Hematopoietic multipotent progenitor cell treated with erythropoietin and hydrocortisone succinate and interleukin-3 and kit ligand, for 4 days (in vitro differentiated cells): ENCODE results near the gene NIF3L1.

Experiments
- DNase-seq: peaks from one replicate; pipeline ENCODE4 v3.0.0-alpha.2; 2015

Gene NIF3L1, protein sequence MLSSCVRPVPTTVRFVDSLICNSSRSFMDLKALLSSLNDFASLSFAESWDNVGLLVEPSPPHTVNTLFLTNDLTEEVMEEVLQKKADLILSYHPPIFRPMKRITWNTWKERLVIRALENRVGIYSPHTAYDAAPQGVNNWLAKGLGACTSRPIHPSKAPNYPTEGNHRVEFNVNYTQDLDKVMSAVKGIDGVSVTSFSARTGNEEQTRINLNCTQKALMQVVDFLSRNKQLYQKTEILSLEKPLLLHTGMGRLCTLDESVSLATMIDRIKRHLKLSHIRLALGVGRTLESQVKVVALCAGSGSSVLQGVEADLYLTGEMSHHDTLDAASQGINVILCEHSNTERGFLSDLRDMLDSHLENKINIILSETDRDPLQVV

DNA sequence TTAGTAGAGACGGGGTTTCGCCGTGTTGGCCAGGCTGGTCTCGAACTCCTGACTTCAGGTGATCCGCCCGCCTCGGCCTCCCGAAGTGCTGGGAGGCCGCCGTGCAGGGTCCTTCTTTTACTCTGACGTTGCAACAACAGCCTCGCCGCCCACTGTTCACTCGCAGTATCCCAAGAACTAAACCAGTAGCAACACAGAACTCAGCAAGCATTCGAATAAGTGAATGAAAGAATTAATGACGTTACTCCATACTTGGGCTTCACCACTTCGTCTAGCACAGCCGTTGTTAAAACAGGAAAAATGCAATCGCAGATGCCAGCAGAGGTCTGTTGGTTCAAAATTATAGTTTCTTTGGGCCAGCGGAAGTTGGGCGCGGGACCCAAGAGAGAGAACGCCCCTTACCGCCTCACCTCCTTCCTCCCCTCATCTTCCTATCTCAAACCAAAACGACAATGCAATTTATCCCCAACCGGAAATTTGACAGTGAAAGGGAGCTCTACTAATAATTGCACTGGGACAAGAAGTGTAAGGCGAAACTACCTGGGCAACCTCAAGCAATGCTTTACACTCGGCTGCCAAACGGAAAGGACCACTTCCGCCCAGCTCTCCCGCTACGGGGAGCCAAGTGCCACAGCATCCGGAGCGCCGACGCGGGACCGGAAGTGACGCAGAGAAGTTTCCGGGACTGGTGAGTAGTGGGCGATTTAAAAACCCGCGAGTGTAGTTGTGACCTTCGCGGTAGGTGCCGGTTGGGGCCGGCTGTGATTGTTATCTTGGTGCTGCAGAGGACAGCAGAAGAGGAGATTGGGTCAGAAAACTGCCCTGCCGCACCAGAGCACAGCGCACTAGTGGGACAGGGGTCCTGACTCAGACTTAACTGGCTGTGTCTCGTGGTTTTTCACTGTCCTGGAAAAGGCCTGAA, at the start of gene NIF3L1, which contains the start of gene PPIL3:
Gene NIF3L1 (plus strand): TSS at position 668 of the 922 bp plus-strand sequence. CDS start 2,573 bp downstream, outside the sequence.
Gene PPIL3 (minus strand): TSS at position 374 of the 922 bp plus-strand sequence. CDS start 1,462 bp downstream, outside the sequence.
- DNase-seq: peak; percentile 99

DNA sequence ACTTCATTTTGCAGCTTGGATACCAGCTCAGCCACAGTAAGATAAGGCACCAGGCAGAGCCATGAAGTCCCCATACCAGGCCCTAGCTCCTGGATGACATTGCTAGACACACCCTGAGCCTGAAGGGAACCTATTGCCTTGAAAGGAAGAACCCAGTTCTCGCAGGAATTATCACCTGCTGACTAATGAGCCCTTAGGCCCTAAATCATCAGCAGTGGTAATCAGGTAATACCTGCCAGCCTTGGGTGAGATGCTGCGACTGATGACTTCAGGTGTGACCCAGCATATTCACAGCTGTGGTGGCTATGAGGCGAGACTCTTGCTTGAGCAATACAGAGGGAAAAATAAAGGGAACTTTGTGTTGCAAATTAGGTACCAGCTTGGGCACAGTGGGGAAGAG, 49.7 kb upstream of the NIF3L1 start:
- DNase-seq: no peak

- DNase-seq: no peak
These were observed 44.9 kb upstream of the NIF3L1 start for GRCh38 chr2:200843993-200844948.

DNA sequence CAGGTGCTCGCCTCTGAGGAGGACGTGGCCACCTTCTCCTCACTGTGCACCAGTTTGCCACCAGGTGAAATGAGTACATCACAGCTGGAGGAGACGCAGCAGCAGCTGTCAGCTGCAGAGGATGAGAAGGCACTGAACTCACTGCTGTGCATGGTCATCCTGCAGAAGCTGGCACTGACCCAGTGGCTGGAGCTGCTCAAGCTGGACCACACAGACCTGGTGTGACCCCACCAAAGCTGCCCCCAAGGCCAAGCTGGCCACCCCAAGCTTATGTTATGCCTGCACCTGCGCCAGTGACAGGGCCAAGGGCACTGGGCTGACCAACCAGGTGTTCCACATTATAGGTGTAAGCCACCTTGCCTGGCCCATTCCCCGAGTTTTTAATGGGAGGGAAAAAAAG, 44.0 kb upstream of the NIF3L1 start:
- DNase-seq: no peak

GRCh38 chr2:200845669-200846325, 43.4 kb upstream of the NIF3L1 start:
- DNase-seq: peak; percentile 38

GRCh38 chr2:200847269-200847668, 41.9 kb upstream of the NIF3L1 start:
- DNase-seq: no peak

DNA sequence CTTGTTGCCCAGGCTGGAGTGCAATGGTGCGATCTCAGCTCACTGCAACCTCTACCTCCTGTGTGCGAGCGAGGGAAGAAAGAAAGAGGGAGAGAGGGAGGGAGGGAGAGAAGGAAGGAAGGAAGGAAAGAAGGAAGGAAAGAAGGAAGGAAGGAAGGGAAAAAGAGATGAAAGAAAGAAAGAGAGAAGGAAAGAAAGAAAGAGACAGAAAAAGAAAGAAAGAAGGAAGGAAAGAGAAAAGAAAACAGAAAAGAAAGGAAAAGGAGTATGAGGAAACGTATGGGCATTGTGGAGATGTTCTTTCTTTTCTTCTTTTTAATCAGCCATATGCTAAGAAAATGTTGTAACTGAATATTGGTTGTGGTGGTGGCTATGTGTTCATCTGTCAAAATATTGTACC, 41.2 kb upstream of the NIF3L1 start:
- DNase-seq: no peak

GRCh38 chr2:200850512-200851256, 38.5 kb upstream of the NIF3L1 start:
- DNase-seq: no peak

DNA sequence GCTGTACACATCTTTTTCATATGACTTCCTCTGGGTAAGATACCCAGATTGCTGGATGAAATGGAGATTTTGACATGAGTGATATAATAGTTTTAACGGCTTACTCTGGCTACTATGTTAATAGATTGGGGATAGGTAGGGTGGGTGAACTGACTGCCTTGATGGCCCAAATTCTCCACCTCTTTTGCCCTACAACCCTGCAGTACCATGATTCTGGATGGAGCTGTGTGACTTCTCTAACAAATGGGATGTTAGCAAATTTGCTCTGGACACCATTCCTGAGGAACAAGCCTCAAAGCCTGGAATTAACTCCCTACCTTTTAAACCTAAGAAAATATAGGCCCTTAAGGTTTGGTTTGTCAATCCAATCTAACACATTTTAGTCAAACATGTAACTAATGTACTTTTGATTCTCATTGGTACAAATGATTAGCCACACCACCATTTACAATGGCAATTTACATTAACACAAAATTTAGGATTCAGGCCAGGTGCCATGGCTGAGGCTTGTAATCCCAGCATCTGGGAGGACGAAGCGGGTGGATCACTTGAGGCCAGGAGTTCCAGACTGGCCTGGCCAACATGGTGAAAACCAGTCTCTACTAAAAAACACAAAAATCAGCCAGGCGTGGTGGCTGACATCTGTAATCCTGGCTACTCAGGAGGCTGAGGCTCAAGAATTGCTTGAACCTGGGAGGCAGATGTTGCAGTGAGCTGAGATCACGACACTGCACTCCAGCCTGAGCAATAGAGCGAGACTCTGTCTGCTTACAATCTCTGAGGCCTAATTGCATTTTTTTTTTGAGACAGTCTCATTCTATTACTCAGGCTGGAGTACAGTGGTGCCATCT, 37.5 kb upstream of the NIF3L1 start:
- DNase-seq: no peak

DNA sequence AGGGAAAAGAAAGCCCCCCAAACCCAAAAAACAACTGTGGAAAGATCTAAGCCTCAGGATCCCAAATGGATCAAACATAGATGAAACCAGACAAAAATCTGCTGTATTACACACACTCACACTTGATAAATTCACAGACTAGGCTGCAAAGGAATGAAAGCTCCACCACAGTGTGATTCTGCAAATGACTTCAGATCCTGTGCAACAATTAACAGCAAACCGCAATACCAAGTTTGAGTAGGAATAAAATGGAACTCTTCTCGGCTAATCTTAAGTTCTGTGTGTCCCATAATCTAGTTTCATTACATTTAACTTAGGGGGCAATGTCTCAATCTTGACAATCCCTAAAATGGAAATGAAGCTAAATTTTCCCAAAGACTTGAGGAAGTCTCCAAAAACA, 36.6 kb upstream of the NIF3L1 start:
- no peak for DNase-seq

DNA sequence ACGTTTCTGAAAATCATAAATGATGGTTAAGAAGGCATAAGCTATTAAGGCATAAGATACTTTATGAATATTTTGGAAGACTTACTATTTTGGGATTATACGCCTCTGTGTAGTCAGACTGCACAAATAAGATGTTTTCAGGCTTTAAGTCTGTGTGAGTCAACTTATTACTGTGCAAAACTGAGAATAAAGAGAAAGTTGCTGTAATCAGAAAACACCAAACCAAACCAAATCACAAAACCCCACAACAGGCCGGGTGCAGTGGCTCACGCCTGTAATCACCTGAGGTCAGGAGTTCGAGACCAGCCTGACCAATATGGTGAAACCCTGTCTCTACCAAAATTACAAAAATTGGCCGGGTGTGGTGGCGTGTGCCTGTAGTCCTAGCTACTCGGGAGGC, 32.4 kb upstream of the NIF3L1 start:
- no peak for DNase-seq

GRCh38 chr2:200860092-200860795, 28.9 kb upstream of the NIF3L1 start:
- no peak for DNase-seq

GRCh38 chr2:200861617-200862155, 27.5 kb upstream of the NIF3L1 start:
- no peak for DNase-seq

DNA sequence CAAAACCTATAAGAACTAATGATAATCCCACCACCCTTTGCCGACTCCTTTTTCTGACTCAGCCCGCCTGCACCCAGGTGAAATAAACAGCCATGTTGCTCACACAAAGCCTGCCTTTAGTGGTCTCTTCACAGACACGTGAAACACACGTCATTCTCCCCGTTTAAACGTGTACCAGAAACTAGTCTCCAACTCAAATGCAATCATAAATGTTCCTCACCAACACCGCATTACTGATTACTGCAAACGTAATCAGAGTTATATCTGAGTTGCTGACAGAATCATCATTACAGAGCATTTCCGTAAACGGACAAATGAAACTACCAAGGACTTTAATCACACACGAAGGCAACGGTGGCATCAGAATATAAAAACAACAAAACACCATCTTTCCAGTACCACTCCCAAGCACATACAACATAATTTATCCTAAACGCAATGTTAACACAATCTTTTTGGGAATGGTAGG, 26.6 kb upstream of the NIF3L1 start:
- DNase-seq: peak; percentile 75

DNA sequence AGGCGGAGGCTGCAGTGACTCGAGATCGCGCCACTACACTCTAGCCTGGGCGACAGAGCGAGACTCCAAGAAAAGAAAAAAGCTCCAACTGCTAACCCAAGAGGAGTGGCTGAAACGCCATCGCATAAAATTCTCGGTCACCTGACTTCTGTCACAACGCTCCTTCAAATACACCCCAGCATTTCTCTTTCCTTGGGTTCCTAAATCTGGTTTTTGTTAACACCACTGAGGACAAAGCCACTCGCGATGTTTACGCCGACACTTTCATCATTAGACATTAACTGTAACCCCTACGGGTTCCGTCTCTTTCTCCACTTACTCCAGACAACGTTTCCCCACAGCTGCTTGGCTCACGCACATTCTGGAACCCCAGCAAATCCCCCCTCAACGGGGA, 25.4 kb upstream of the NIF3L1 start:
- DNase-seq: no peak

DNA sequence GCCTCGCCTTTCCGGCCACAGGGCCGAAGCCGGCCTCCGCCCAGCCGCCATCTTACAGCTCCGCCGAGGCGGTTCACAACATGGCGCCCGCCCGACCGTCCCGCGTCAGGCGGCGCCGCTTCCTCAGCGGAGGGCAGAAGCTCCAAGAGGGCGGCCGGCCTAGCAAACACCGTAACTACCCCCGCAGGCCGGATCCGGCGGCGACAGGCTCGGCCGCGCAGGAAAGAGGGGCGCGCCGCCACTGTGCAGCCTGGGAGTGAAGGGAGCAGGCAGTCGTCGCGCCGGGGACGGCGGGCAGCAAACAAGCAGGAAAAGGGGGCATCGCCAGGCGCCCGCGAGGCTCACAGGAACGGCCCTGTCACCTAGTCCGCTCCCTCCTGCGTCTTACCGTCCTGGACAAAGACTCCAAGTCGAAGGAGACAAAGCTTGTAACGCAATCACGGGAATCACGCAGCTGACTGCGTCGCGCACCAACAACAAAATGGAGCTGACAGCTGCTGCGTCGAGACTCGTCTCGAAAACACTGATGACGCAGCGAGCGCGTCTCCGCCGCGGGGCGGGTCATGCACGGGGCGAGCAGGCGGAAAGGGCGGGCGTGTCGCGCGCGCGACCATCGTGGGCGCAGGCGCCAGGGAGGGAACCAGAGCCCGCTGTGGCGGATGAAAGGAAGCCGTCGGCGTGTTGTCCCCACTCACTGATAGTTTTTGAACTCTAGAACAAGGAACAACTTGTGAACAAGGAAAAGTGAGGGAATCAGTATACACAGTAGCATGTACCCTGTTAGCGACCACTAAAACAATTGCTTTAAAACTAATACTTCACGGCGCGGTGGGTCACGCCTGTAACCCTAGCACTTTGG, 24.8 kb upstream of the NIF3L1 start, which contains the start of gene CLK1:
Gene CLK1 (minus strand): TSS at position 483 of the 859 bp plus-strand sequence. CDS start 2,796 bp downstream, outside the sequence.
- DNase-seq: peak; percentile 97

DNA sequence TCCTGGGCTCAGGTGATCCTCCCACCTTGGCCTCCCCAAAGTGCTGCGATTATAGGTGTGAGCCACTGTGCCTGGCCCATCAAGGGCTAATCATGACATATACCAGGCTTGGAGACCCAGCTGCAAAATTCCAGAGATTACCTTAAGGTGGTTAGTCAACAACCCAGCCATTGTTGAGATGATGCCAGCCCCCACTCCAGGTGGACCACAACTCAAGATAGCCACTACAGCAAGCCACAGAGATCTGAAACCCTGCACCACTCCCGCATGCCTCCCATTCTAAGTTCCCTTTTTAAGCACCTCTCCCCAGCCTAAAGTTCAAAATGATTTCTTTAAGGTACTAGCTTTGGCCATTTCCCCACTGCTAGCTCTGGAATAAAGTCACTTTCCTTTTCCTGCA, 20.2 kb upstream of the NIF3L1 start:
- peak; percentile 54 for DNase-seq

- DNase-seq: peak; percentile 44
These were observed 18.0 kb upstream of the NIF3L1 start for GRCh38 chr2:200871151-200871550.
